H1 (cell line): Measurements from ENCODE around the gene RBM44. TPM values are rescaled to one million over a fixed set of nuclear protein-coding genes. Genes with fewer than 3 reads are reported as not detected.

ENCODE experiments used
- CTCF ChIA-PET: fragments of 300-600 bp; sonication (Branson Sonifier 250); formaldehyde crosslinking; loops from one replicate; lab custom pipeline; 2021; ENCODE audit not compliant: partially characterized antibody; lab: Charles Lee
- POLR2A ChIA-PET: fragments of 300-600 bp; sonication (Branson Sonifier 250); formaldehyde crosslinking; loops from one replicate; lab custom pipeline; 2021; ENCODE audit warnings: inconsistent platforms; ENCODE audit not compliant: partially characterized antibody; lab: Charles Lee
- DNase-seq, 2 experiments: peaks; one replicate each; pipeline versions ENCODE4 v3.0.0 to v3.0.0-alpha.2; 2010 to 2022; ENCODE audit warnings: low spot score in 2 of 2, low read depth in 1 of 2, mixed read lengths in 1 of 2
- FAIRE-seq: peaks from 2 replicates; lab custom pipeline; 2011; peaks lifted over from hg19 to GRCh38; lab: Jason Lieb, UNC
- H2AFZ ChIP-seq: 2 replicates; pipeline ENCODE4 v1.8.1; 2012; ENCODE audit warnings: low read length, inconsistent platforms
- H2AK5ac ChIP-seq: 2 replicates; pipeline ENCODE4 v1.6.1; 2013; ENCODE audit warnings: low read depth, low read length
- H2BK120ac ChIP-seq: replicated peaks from 2 replicates; pipeline ENCODE3; 2013; ENCODE audit warnings: low read depth, low read length, inconsistent platforms
- H2BK12ac ChIP-seq: 2 replicates; pipeline ENCODE4 v1.6.1; 2013; ENCODE audit warnings: low read depth, low read length
- H2BK15ac ChIP-seq: 2 replicates; pipeline ENCODE4 v1.6.1; 2013; ENCODE audit warnings: low read length
- H2BK20ac ChIP-seq: 2 replicates; pipeline ENCODE4 v1.6.1; 2013; ENCODE audit warnings: low read length
- H2BK5ac ChIP-seq: 2 replicates; pipeline ENCODE4 v1.6.1; 2013; ENCODE audit warnings: low read depth, low read length
- H3K14ac ChIP-seq: 2 replicates; pipeline ENCODE4 v1.6.1; 2013; ENCODE audit warnings: inconsistent platforms; ENCODE audit not compliant: insufficient read length
- H3K18ac ChIP-seq: 2 replicates; pipeline ENCODE4 v1.6.1; 2013; ENCODE audit warnings: low read length; ENCODE audit errors: extremely low read depth
- H3K23ac ChIP-seq: 2 replicates; pipeline ENCODE4 v1.6.1; 2013; ENCODE audit warnings: inconsistent platforms; ENCODE audit not compliant: insufficient read length
- H3K23me2 ChIP-seq: 2 replicates; pipeline ENCODE4 v1.6.1; 2013; ENCODE audit warnings: low read depth, low read length
- H3K27ac ChIP-seq: 2 replicates; pipeline ENCODE4 v1.6.1; 2011; ENCODE audit warnings: low read depth, low read length, inconsistent platforms
- H3K27me3 ChIP-seq, 4 experiments: replicated peaks in 1 of 4; 1 replicate in 1 of 4; 2 replicates in 3 of 4; pipeline versions ENCODE4 v1.6.1 to v1.8.1; 2011 to 2013; ENCODE audit warnings: low read length in 3 of 4, mild to moderate bottlenecking in 3 of 4, inconsistent platforms in 2 of 4, mixed read lengths in 2 of 4, moderate library complexity in 1 of 4; ENCODE audit not compliant: control insufficient read depth in 3 of 4, insufficient read depth in 3 of 4; ENCODE audit errors: extremely low read depth in 1 of 4
- H3K36me3 ChIP-seq, 4 experiments: 2 replicates each; pipeline versions ENCODE4 v1.6.1 to v1.8.1; 2011 to 2013; ENCODE audit warnings: mild to moderate bottlenecking in 4 of 4, low read length in 3 of 4, moderate library complexity in 2 of 4, control low read depth in 1 of 4, inconsistent platforms in 1 of 4; ENCODE audit not compliant: insufficient read depth in 4 of 4, control insufficient read depth in 2 of 4
- H3K4ac ChIP-seq: replicated peaks from 2 replicates; pipeline ENCODE3; 2013; ENCODE audit warnings: low read length, low read depth, mixed read lengths, inconsistent platforms; ENCODE audit not compliant: insufficient read length
- H3K4me1 ChIP-seq, 4 experiments: replicated peaks in 1 of 4; 1 replicate in 1 of 4; 2 replicates in 3 of 4; pipeline versions ENCODE4 v1.6.1 to v1.8.1; 2011 to 2013; ENCODE audit warnings: low read length in 3 of 4, inconsistent platforms in 2 of 4, mixed read lengths in 1 of 4; ENCODE audit not compliant: insufficient read depth in 4 of 4, control insufficient read depth in 3 of 4
- H3K4me2 ChIP-seq, 2 experiments: 2 replicates each; pipeline versions ENCODE4 v1.6.1 to v1.8.1; 2011 to 2013; ENCODE audit warnings: low read depth in 2 of 2, low read length in 2 of 2, control low read depth in 1 of 2, inconsistent platforms in 1 of 2, mild to moderate bottlenecking in 1 of 2; ENCODE audit not compliant: insufficient read depth in 1 of 2
- H3K4me3 ChIP-seq, 4 experiments: fragments of 200-600, 300-600 bp in 1 of 4; sonication (generic), shearing (Covaris generic), sonication (Bioruptor Twin) in 1 of 4; 2 replicates each; pipeline versions ENCODE4 v1.5.1 to v1.8.1; 2011 to 2016; ENCODE audit warnings: low read length in 4 of 4, low read depth in 3 of 4, control low read depth in 2 of 4, inconsistent platforms in 2 of 4, mild to moderate bottlenecking in 2 of 4, mixed read lengths in 1 of 4, moderate library complexity in 1 of 4; ENCODE audit not compliant: insufficient read depth in 2 of 4; ENCODE audit errors: extremely low read depth in 1 of 4
- H3K56ac ChIP-seq: replicated peaks from 2 replicates; pipeline ENCODE3; 2013; ENCODE audit warnings: low read depth, mild to moderate bottlenecking, mixed read lengths, low read length, inconsistent platforms; ENCODE audit not compliant: insufficient read length
- H3K79me1 ChIP-seq: 2 replicates; pipeline ENCODE4 v1.6.1; 2013; ENCODE audit warnings: low read depth, low read length, control low read depth
- H3K79me2 ChIP-seq, 2 experiments: 2 replicates each; pipeline versions ENCODE4 v1.6.1 to v1.8.1; 2012 to 2013; ENCODE audit warnings: low read length in 2 of 2, mild to moderate bottlenecking in 2 of 2, inconsistent platforms in 1 of 2; ENCODE audit not compliant: insufficient read depth in 2 of 2, control insufficient read depth in 1 of 2
- H3K9ac ChIP-seq, 4 experiments: replicated peaks in 1 of 4; 1 replicate in 1 of 4; 2 replicates in 3 of 4; pipeline versions ENCODE4 v1.6.1 to v1.8.1; 2011 to 2013; ENCODE audit warnings: low read depth in 3 of 4, low read length in 3 of 4, control low read depth in 2 of 4, mild to moderate bottlenecking in 2 of 4, moderate library complexity in 2 of 4, inconsistent platforms in 1 of 4; ENCODE audit errors: extremely low read depth in 1 of 4
- H3K9me3 ChIP-seq, 2 experiments: 2 replicates each; pipeline versions ENCODE4 v1.6.1 to v1.8.1; 2012 to 2013; ENCODE audit warnings: mild to moderate bottlenecking in 2 of 2, moderate library complexity in 2 of 2, control low read depth in 1 of 2, inconsistent platforms in 1 of 2, low read depth in 1 of 2, low read length in 1 of 2, mixed read lengths in 1 of 2; ENCODE audit not compliant: insufficient read depth in 2 of 2
- H4K20me1 ChIP-seq, 2 experiments: replicated peaks in 1 of 2; 2 replicates each; pipeline versions ENCODE3 to v1.8.1; 2011 to 2013; ENCODE audit warnings: inconsistent platforms in 2 of 2, low read length in 2 of 2, mild to moderate bottlenecking in 1 of 2; ENCODE audit not compliant: insufficient read depth in 2 of 2, control insufficient read depth in 1 of 2
- H4K5ac ChIP-seq: 2 replicates; pipeline ENCODE4 v1.6.1; 2013; ENCODE audit warnings: low read length, low read depth, mixed read lengths, inconsistent platforms; ENCODE audit not compliant: insufficient read length
- H4K8ac ChIP-seq: 2 replicates; pipeline ENCODE4 v1.8.0; 2013; ENCODE audit warnings: mild to moderate bottlenecking, moderate library complexity, low read length, inconsistent platforms; ENCODE audit not compliant: insufficient read depth; ENCODE audit errors: extremely low read depth
- H4K91ac ChIP-seq: replicated peaks from 2 replicates; pipeline ENCODE3; 2013; ENCODE audit warnings: low read length, mixed read lengths, inconsistent platforms; ENCODE audit not compliant: insufficient read length
- BRCA1 ChIP-seq: IDR thresholded peaks from 2 replicates; pipeline ENCODE4 v1.6.1; 2012; ENCODE audit warnings: low read depth, low read length, improper control_type of control experiment
- CREB1 ChIP-seq: IDR thresholded peaks from 2 replicates; pipeline ENCODE4 v1.6.1; 2012; ENCODE audit warnings: inconsistent platforms
- GTF2F1 ChIP-seq: IDR thresholded peaks from 2 replicates; pipeline ENCODE4 v1.6.1; 2012; ENCODE audit warnings: low read depth, low read length, improper control_type of control experiment, borderline replicate concordance
- POU5F1 ChIP-seq: IDR thresholded peaks from 2 replicates; pipeline ENCODE4 v1.6.1; 2011; ENCODE audit warnings: low read depth, mild to moderate bottlenecking, low read length, moderate library complexity
- TCF12 ChIP-seq: IDR thresholded peaks from 2 replicates; pipeline ENCODE4 v1.6.1; 2011; ENCODE audit warnings: low read depth, mild to moderate bottlenecking, low read length
- WGBS, 2 experiments: shearing (Covaris generic) in 1 of 2; methylation state at CpG; one replicate each; pipeline versions ENCODE4 v1.1.6 to v1.1.7; 2013 to 2015; ENCODE audit warnings: low lambda C conversion rate in 2 of 2, mixed read lengths in 2 of 2, inconsistent platforms in 1 of 2, low coverage in 1 of 2, missing lambda C conversion rate in 1 of 2; ENCODE audit not compliant: insufficient replicate concordance in 2 of 2, insufficient coverage in 1 of 2, insufficient read length in 1 of 2; ENCODE audit errors: extremely low coverage in 1 of 2, missing lambda C conversion rate in 1 of 2; 5-methylcytosine and 5-hydroxymethylcytosine counted together
- polyA plus RNA-seq, 7 experiments: library from polyadenylated mRNA; depleted of rRNA in 3 of 7; stranded (reverse) in 5 of 7; unstranded in 2 of 7; fragments of >200 nt in 5 of 7; fragments of 200-250 nt in 2 of 7; gene quantifications; 1 replicate in 5 of 7; 2 replicates in 1 of 7; 4 replicates in 1 of 7; pipeline versions ENCODE4 v1.2.1 to v1.2.3, GENCODE V29; 2011 to 2013; ENCODE audit warnings: missing spikeins in 2 of 7, mixed read lengths in 2 of 7
- total RNA-seq: library from RNA; stranded (reverse); fragmentation: NEBNext Ultra II Directional; extraction: Animal tissue kit (Norgen Biotek cat#: 25700); gene quantifications from 2 replicates; pipeline ENCODE4 v1.2.1, GENCODE V29; 2021

Gene RBM44
- total and polyA plus RNA-seq, 2 of the 8 experiments (the other 6 are each of a cell fraction or from before 2014, with no cell fraction given) = 0.12 to 0.43 TPM

DNA sequence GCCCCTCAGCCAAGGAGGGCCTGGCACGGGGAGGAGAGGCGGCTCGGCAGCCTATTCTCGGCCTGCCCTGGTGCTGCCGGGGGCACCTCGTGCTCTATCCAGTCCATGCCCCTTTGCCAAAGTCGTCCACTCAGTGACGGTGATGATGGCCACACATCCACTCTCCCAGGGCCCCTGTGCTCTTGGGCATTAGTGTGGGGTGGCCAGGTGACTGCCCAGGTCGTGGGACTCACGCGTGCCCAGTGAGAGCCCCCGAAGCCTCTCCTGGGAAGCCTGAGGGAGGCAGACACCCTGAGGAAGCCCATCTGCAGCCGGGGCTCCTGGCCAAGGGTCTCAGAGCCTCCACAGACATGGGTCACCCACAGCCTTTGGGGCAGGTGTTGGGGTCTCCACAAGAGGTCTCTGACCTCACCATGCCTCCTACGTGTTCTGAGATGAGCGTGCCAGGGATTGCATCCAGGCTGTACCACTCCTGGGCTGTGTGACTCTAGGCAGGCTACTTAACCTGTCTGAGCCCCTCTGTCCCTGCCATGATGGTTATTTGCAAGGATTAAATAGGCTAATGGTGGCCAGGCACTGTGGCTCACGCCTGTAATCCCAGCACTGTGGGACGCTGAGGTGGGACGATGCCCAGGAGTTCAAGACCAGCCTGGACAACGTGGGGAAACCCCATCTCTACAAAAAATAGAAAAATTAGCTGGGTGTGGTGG is 73.8 kb downstream of the RBM44 start:
- no peak overlapping the region for H2BK12ac ChIP-seq
- H3K4ac ChIP-seq = no peak overlapping the region
- WGBS, 2 experiments = 88% methylated on average over 14 of the region's 19 CpGs; no CpG with 5 or more reads in 1 of the 2 experiments

More for the DNA sequence above, 73.8 kb downstream of the RBM44 start:
- H3K4me3 ChIP-seq = no peak overlapping the region
- no peak overlapping the region for H2AK5ac ChIP-seq
- H2BK20ac ChIP-seq = no peak overlapping the region
- no peaks in the 10 kb centered on the region for H3K23me2 ChIP-seq
- H3K9ac ChIP-seq = no peak overlapping the region
- no peaks in the 10 kb centered on the region for H4K20me1 ChIP-seq
- no peaks in the 10 kb centered on the region for H3K36me3 ChIP-seq
- no peaks in the 10 kb centered on the region; a peak in 1 of 4 replicates for H3K9me3 ChIP-seq
- FAIRE-seq (no peak), DNase-seq (no peak)
- no peak overlapping the region for H3K14ac ChIP-seq
- H2AFZ ChIP-seq = no peak overlapping the region
- no peak overlapping the region for H3K18ac ChIP-seq
- POLR2A ChIA-PET = no interaction called here
- no peak overlapping the region for H4K91ac ChIP-seq
- no peak overlapping the region for H3K4me2 ChIP-seq
- no peaks in the 10 kb centered on the region; a peak in 1 of 7 replicates for H3K4me1 ChIP-seq
- no peak overlapping the region for H4K5ac ChIP-seq
- H2BK15ac ChIP-seq = no peak overlapping the region
- no peak overlapping the region for H3K56ac ChIP-seq
- no peak overlapping the region for H2BK5ac ChIP-seq
- no peak overlapping the region for H3K27ac ChIP-seq
- CTCF ChIA-PET = no interaction called here
- H2BK120ac ChIP-seq = no peak overlapping the region
- no peaks in the 10 kb centered on the region for H3K79me1 ChIP-seq
- H4K8ac ChIP-seq = no peak overlapping the region
- TF ChIP-seq TCF12 = no peak
- no peak for TF ChIP-seq CREB1
- no peak for TF ChIP-seq GTF2F1
- no peak for TF ChIP-seq BRCA1
- no peak for TF ChIP-seq POU5F1
- H3K79me2 ChIP-seq = no peaks in the 10 kb centered on the region
- no peaks in the 10 kb centered on the region for H3K27me3 ChIP-seq
- H3K23ac ChIP-seq = no peak overlapping the region
